HEK293 (cell line): ENCODE data around the gene PORCN.

Experiments
- CTCF ChIA-PET: fragments of 350-600 bp; formaldehyde crosslinking; extraction: SDS; loops from one replicate; lab custom pipeline; 2021; ENCODE audit warnings: antibody characterized with exemption; lab: Yijun Ruan, JAX
- POLR2A ChIA-PET: fragments of 300-600 bp; formaldehyde crosslinking; extraction: SDS; loops from one replicate; lab custom pipeline; 2020; ENCODE audit warnings: antibody characterized with exemption, inconsistent platforms; lab: Yijun Ruan, JAX
- H3K27ac ChIP-seq: fragments of 200-500 bp; sonication (Bioruptor generic); 2 replicates; pipeline ENCODE4 v1.5.1; 2014; ENCODE audit warnings: low read depth, low read length, control low read depth, inconsistent platforms; ENCODE audit errors: extremely low read depth
- H3K36me3 ChIP-seq, 2 experiments: fragments of 200-500 bp in 1 of 2; sonication (Bioruptor generic) in 1 of 2; 1 replicate in 1 of 2; 2 replicates in 1 of 2; pipeline ENCODE4 v1.5.1; 2014 to 2017; ENCODE audit warnings: inconsistent platforms in 2 of 2, low read length in 2 of 2; ENCODE audit not compliant: control insufficient read depth in 2 of 2, insufficient read depth in 1 of 2
- H3K4me1 ChIP-seq: fragments of 200-500 bp; sonication (Bioruptor generic); 2 replicates; pipeline ENCODE4 v1.5.1; 2014; ENCODE audit warnings: mild to moderate bottlenecking, low read length, inconsistent platforms; ENCODE audit not compliant: control insufficient read depth, insufficient read depth
- H3K4me3 ChIP-seq: 2 replicates; pipeline ENCODE4 v1.5.1; 2011; ENCODE audit warnings: low read depth, mild to moderate bottlenecking, control low read depth, low read length, moderate library complexity
- H3K9me3 ChIP-seq: fragments of 200-500 bp; sonication (Bioruptor generic); 2 replicates; pipeline ENCODE4 v1.5.1; 2014; ENCODE audit warnings: low read depth, low read length, inconsistent platforms; ENCODE audit not compliant: control insufficient read depth, insufficient read depth
- GLI4 ChIP-seq: fragments of 450-650 bp; formaldehyde crosslinking; IDR thresholded peaks from 2 replicates; pipeline ENCODE4 v1.5.1; 2016; ENCODE audit warnings: missing biosample characterization, missing genetic modification characterization
- GLIS2 ChIP-seq: fragments of 450-650 bp; formaldehyde crosslinking; IDR thresholded peaks from 2 replicates; pipeline ENCODE4 v1.5.1; 2016; ENCODE audit warnings: missing biosample characterization, missing genetic modification characterization
- KLF7 ChIP-seq: fragments of 450-650 bp; formaldehyde crosslinking; IDR thresholded peaks from 2 replicates; pipeline ENCODE4 v1.5.1; 2016; ENCODE audit warnings: missing biosample characterization, missing genetic modification characterization, borderline replicate concordance
- KLF9 ChIP-seq: fragments of 450-650 bp; formaldehyde crosslinking; IDR thresholded peaks from 2 replicates; pipeline ENCODE4 v1.5.1; 2016; ENCODE audit warnings: missing biosample characterization, missing genetic modification characterization, low read depth
- PRDM10 ChIP-seq: fragments of 450-650 bp; formaldehyde crosslinking; IDR thresholded peaks from 2 replicates; pipeline ENCODE4 v1.5.1; 2016; ENCODE audit warnings: missing biosample characterization, missing genetic modification characterization
- SP2 ChIP-seq: fragments of 450-650 bp; formaldehyde crosslinking; IDR thresholded peaks from 2 replicates; pipeline ENCODE4 v1.5.1; 2016; ENCODE audit warnings: missing biosample characterization, missing genetic modification characterization
- SP3 ChIP-seq: fragments of 450-650 bp; formaldehyde crosslinking; IDR thresholded peaks from 2 replicates; pipeline ENCODE4 v1.5.1; 2016; ENCODE audit warnings: missing biosample characterization, missing genetic modification characterization
- TRIM28 ChIP-seq: IDR thresholded peaks from 2 replicates; pipeline ENCODE4 v1.6.1; 2011; ENCODE audit warnings: low read length, control low read depth, borderline replicate concordance
- YY2 ChIP-seq: fragments of 450-650 bp; formaldehyde crosslinking; IDR thresholded peaks from 2 replicates; pipeline ENCODE4 v1.5.1; 2016; ENCODE audit warnings: missing biosample characterization, missing genetic modification characterization
- ZNF121 ChIP-seq: fragments of 450-650 bp; formaldehyde crosslinking; IDR thresholded peaks from 2 replicates; pipeline ENCODE4 v1.5.1; 2016; ENCODE audit warnings: missing biosample characterization, missing genetic modification characterization
- ZNF16 ChIP-seq: fragments of 450-650 bp; formaldehyde crosslinking; IDR thresholded peaks from 2 replicates; pipeline ENCODE4 v1.5.1; 2016; ENCODE audit warnings: low read depth, missing biosample characterization, missing genetic modification characterization
- ZNF2 ChIP-seq: fragments of 450-650 bp; formaldehyde crosslinking; IDR thresholded peaks from 2 replicates; pipeline ENCODE4 v1.5.1; 2016; ENCODE audit warnings: missing biosample characterization, missing genetic modification characterization
- ZNF24 ChIP-seq: fragments of 450-650 bp; formaldehyde crosslinking; IDR thresholded peaks from 2 replicates; pipeline ENCODE4 v1.5.1; 2016; ENCODE audit warnings: missing biosample characterization, missing genetic modification characterization
- ZNF248 ChIP-seq: fragments of 450-650 bp; formaldehyde crosslinking; IDR thresholded peaks from 2 replicates; pipeline ENCODE4 v1.5.1; 2017; ENCODE audit warnings: missing biosample characterization, missing genetic modification characterization
- ZNF266 ChIP-seq: fragments of 450-650 bp; formaldehyde crosslinking; IDR thresholded peaks from 2 replicates; pipeline ENCODE4 v1.5.1; 2016; ENCODE audit warnings: missing biosample characterization, missing genetic modification characterization, low read depth
- ZNF341 ChIP-seq: fragments of 450-650 bp; formaldehyde crosslinking; IDR thresholded peaks from 2 replicates; pipeline ENCODE4; 2016; ENCODE audit warnings: low read depth, missing biosample characterization, missing genetic modification characterization
- ZNF404 ChIP-seq: fragments of 450-650 bp; formaldehyde crosslinking; IDR thresholded peaks from 2 replicates; pipeline ENCODE4 v1.5.1; 2017; ENCODE audit warnings: missing biosample characterization, missing genetic modification characterization
- ZNF473 ChIP-seq: fragments of 450-650 bp; formaldehyde crosslinking; IDR thresholded peaks from 2 replicates; pipeline ENCODE4 v1.5.1; 2017; ENCODE audit warnings: missing biosample characterization, missing genetic modification characterization
- ZNF544 ChIP-seq: fragments of 450-650 bp; formaldehyde crosslinking; IDR thresholded peaks from 2 replicates; pipeline ENCODE4 v1.5.0; 2017; ENCODE audit warnings: missing biosample characterization, missing genetic modification characterization
- ZNF555 ChIP-seq: fragments of 450-650 bp; formaldehyde crosslinking; conservative IDR thresholded peaks from 2 replicates; pipeline ENCODE4 v1.5.1; 2017; ENCODE audit warnings: missing biosample characterization, mild to moderate bottlenecking, missing genetic modification characterization, inconsistent platforms
- ZNF585B ChIP-seq: fragments of 450-650 bp; formaldehyde crosslinking; IDR thresholded peaks from 2 replicates; pipeline ENCODE4 v1.5.1; 2016; ENCODE audit warnings: missing biosample characterization, missing genetic modification characterization
- ZNF664 ChIP-seq: fragments of 450-650 bp; formaldehyde crosslinking; IDR thresholded peaks from 2 replicates; pipeline ENCODE4 v1.5.1; 2016; ENCODE audit warnings: missing biosample characterization, missing genetic modification characterization
- ZNF677 ChIP-seq: fragments of 450-650 bp; IDR thresholded peaks from 2 replicates; pipeline ENCODE4 v1.5.0; 2018; ENCODE audit warnings: missing biosample characterization, mild to moderate bottlenecking, missing genetic modification characterization, moderate library complexity
- ZSCAN16 ChIP-seq: fragments of 450-650 bp; formaldehyde crosslinking; IDR thresholded peaks from 2 replicates; pipeline ENCODE4 v1.5.1; 2016; ENCODE audit warnings: missing biosample characterization, missing genetic modification characterization
- TF ChIP-seq, protein P1 (sequence below): fragments of 450-650 bp; formaldehyde crosslinking; optimal IDR thresholded peaks from 2 replicates; pipeline ENCODE3; 2016; ENCODE audit warnings: missing biosample characterization, mild to moderate bottlenecking, missing genetic modification characterization
- TF ChIP-seq, protein P2 (sequence below): fragments of 450-650 bp; formaldehyde crosslinking; IDR thresholded peaks from 2 replicates; pipeline ENCODE4 v1.5.1; 2016; ENCODE audit warnings: missing biosample characterization, missing genetic modification characterization
- TF ChIP-seq, protein P3 (sequence below): fragments of 450-650 bp; formaldehyde crosslinking; IDR thresholded peaks from 2 replicates; pipeline ENCODE4 v1.5.1; 2016; ENCODE audit warnings: missing biosample characterization, missing genetic modification characterization

The PORCN gene

DNA sequence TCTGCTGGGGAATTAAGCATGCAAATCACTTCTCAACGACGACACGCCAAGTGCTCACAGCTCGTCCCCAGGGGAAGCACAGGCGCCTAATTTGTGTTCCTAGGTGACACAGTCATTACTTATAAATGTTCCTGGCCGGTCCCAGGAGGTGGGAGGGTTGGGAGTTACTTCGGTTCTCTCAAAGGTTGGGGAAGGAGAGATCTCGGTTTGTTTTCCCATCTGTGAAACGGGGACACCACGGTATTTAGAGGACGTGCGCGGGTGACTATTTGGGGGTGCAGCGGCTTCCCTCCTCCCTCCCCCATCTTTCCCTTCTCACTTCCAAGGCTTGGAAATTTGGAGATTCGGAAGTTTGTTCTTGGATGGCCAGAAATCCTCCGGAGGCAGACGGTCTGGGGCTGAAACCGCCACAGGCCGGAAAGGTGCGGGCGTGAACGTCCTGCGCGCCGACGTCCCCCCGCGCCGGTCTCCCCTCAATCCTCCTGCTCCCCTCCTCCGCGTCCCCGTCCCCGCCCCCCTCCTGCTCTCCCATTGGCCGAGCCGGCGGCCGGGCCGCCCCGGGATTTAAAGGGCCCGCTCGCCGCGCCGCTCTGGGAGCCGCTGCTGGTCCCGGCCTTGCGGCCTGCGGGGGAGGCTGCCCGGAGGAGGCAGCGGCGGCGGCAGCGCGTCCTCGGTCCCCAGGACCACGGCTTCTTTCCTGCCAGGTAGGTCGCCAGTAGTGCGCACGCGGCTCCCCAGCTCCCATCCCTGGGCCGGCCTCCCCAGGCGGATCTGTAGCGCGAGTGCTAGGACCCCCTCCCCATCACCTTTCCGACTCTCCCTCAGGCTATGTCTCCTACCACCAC, at the start of gene PORCN (continued):
- TF ChIP-seq SP2 (peak; percentile 68), ZNF555 (tag by site-specific recombination) (no peak), GLIS2 (0 out of 2 replicates have a peak, but pooled peaks have one; percentile 39)

DNA sequence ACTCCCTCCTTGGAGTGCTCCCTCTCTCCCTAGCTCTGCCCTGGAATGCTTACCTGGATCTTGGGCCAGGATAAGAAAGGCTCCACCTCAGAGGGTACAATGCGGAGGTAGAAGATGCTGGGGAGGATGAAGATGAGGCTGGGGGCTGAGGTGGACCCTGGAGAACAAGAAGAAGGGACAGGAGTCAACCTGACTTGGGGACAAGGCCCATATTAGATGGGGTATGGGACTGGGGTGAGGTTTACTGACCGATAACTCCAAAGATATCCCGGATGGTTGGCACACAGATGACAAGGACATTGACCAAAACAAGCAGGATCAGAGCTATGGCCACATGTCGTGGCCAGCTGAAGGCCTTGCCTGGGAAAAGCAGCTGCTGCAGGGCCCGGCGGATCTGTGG, 49.3 kb upstream of the PORCN start:
- Histone ChIP-seq H3K4me1 (no peaks in the 10 kb centered on the region), H3K27ac (no peak overlapping the region), H3K36me3 (no peaks in the 10 kb centered on the region), H3K9me3 (no peaks in the 10 kb centered on the region), H3K4me3 (no peak overlapping the region)
- TF ChIP-seq ZNF404 (no peak), ZNF248 (tag by site-specific recombination) (no peak), KLF7 (no peak), ZSCAN16 (tag by site-specific recombination) (no peak), ZNF544 (tag by site-specific recombination) (no peak), ZNF266 (no peak), PRDM10 (tag by site-specific recombination) (no peak), ZNF24 (tag by site-specific recombination) (no peak), YY2 (tag by site-specific recombination) (no peak), TRIM28 (no peak), ZNF664 (tag by site-specific recombination) (no peak), ZNF341 (no peak), ZNF585B (tag by site-specific recombination) (no peak), ZNF16 (no peak)
- TF ChIP-seq, protein P1, sequence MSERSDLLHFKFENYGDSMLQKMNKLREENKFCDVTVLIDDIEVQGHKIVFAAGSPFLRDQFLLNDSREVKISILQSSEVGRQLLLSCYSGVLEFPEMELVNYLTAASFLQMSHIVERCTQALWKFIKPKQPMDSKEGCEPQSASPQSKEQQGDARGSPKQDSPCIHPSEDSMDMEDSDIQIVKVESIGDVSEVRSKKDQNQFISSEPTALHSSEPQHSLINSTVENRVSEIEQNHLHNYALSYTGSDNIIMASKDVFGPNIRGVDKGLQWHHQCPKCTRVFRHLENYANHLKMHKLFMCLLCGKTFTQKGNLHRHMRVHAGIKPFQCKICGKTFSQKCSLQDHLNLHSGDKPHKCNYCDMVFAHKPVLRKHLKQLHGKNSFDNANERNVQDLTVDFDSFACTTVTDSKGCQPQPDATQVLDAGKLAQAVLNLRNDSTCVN, result no peak
- ChIA-PET CTCF (no interaction called here), POLR2A (no interaction called here)

DNA sequence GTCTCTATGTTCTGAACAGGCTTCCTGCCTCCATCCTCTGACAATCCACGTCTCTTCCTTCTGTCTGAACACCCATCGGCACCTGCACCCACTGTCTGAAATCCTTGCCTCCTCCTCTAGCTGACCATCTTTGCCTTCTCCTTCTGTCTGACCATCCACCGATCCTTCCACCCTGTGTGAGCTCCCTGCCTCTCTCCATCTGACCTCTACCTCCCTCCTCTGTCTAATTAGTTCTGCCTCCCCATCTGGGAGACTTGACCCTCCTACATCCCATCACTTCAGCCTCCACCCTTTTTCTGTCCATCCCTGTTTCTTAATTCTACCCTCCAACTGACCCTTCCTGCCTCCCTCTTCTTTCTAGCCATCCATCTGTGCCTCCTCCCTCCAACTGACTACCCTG, 48.8 kb upstream of the PORCN start:
- POLR2A ChIA-PET, result no interaction called here
- H3K9me3 ChIP-seq, result no peaks in the 10 kb centered on the region
- no peaks in the 10 kb centered on the region for H3K36me3 ChIP-seq
- no peak overlapping the region for H3K4me3 ChIP-seq
- H3K4me1 ChIP-seq, result no peaks in the 10 kb centered on the region
- CTCF ChIA-PET, result no interaction called here
- H3K27ac ChIP-seq, result no peak overlapping the region
- TF ChIP-seq ZNF121 (tag by site-specific recombination) (no peak), SP3 (tag by site-specific recombination) (no peak), ZNF473 (tag by site-specific recombination) (no peak), TRIM28 (no peak), ZNF2 (tag by site-specific recombination) (no peak), KLF9 (tag by site-specific recombination) (no peak), GLI4 (no peak), ZNF677 (no peak)
- TF ChIP-seq, protein P2, sequence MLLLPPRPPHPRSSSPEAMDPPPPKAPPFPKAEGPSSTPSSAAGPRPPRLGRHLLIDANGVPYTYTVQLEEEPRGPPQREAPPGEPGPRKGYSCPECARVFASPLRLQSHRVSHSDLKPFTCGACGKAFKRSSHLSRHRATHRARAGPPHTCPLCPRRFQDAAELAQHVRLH (tag by site-specific recombination), result no peak
- TF ChIP-seq, protein P3, sequence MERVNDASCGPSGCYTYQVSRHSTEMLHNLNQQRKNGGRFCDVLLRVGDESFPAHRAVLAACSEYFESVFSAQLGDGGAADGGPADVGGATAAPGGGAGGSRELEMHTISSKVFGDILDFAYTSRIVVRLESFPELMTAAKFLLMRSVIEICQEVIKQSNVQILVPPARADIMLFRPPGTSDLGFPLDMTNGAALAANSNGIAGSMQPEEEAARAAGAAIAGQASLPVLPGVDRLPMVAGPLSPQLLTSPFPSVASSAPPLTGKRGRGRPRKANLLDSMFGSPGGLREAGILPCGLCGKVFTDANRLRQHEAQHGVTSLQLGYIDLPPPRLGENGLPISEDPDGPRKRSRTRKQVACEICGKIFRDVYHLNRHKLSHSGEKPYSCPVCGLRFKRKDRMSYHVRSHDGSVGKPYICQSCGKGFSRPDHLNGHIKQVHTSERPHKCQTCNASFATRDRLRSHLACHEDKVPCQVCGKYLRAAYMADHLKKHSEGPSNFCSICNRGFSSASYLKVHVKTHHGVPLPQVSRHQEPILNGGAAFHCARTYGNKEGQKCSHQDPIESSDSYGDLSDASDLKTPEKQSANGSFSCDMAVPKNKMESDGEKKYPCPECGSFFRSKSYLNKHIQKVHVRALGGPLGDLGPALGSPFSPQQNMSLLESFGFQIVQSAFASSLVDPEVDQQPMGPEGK (tag by site-specific recombination), result no peak
